Vagina (tissue), 2 donors: ENCODE data around the gene WDR47. TPM values are rescaled to one million over a fixed set of nuclear protein-coding genes. Genes with fewer than 3 reads are reported as not detected.
"Not testable (repeated sequence)": the region's sequence is repeated elsewhere in the genome, so short reads cannot be mapped to it uniquely, and the experiment has no call there.

Source experiments
- DNase-seq, 2 donors: peaks; one replicate each; pipeline ENCODE4 v3.0.0-alpha.2; 2017; ENCODE audit errors: extremely low spot score in 2 of 2
- H3K27ac ChIP-seq: fragments of 200-600 bp; sonication (generic); one replicate; pipeline ENCODE4 v1.5.1; 2019
- H3K27me3 ChIP-seq: fragments of 200-600 bp; sonication (generic); one replicate; pipeline ENCODE4 v1.5.1; 2019
- H3K36me3 ChIP-seq, 2 donors: fragments of 200-600 bp; sonication (generic); one replicate each; pipeline ENCODE4 v1.5.1; 2017 to 2019
- H3K4me1 ChIP-seq: fragments of 200-600 bp; sonication (generic); one replicate; pipeline ENCODE4 v1.5.1; 2019
- H3K4me3 ChIP-seq, 2 donors: fragments of 200-600 bp; sonication (generic); 1 replicate in 1 of 2; 2 replicates in 1 of 2; pipeline ENCODE4 v1.5.1; 2016 to 2019
- H3K9me3 ChIP-seq: fragments of 200-600 bp; sonication (generic); one replicate; pipeline ENCODE4 v1.5.1; 2019
- CTCF ChIP-seq, 3 experiments: fragments of 450-650 bp in 2 of 3; fragments of 200-600 bp in 1 of 3; sonication (generic) in 1 of 3; IDR thresholded peaks; one replicate each; pipeline ENCODE4 v1.5.1; 2017 to 2019; ENCODE audit warnings: antibody characterized with exemption in 3 of 3, mild to moderate bottlenecking in 2 of 3, moderate library complexity in 2 of 3
- POLR2A ChIP-seq, 2 donors: fragments of 450-650 bp; IDR thresholded peaks; one replicate each; pipeline ENCODE4 v1.6.1; 2017; ENCODE audit warnings: antibody characterized with exemption in 2 of 2, mild to moderate bottlenecking in 2 of 2, moderate library complexity in 2 of 2
- POLR2AphosphoS5 ChIP-seq, 2 donors: sonication (generic); formaldehyde crosslinking; IDR thresholded peaks; one replicate each; pipeline ENCODE4 v1.9.0; 2017; ENCODE audit warnings: antibody characterized with exemption in 2 of 2, mild to moderate bottlenecking in 2 of 2, low read depth in 1 of 2; ENCODE audit not compliant: insufficient read depth in 1 of 2
- intact Hi-C: fragments of 100-400 bp; cut with DNase I; formaldehyde crosslinking; loops from one replicate; pipeline ENCODE4 v1.15.1; 2023
- total RNA-seq: library from RNA; depleted of rRNA; stranded (reverse); fragments of >200 nt; gene quantifications from one replicate; pipeline ENCODE4 v1.2.3, GENCODE V29; 2016

Gene WDR47
- total RNA-seq, 1 donor from 2014 or later = 14.7 TPM

DNA sequence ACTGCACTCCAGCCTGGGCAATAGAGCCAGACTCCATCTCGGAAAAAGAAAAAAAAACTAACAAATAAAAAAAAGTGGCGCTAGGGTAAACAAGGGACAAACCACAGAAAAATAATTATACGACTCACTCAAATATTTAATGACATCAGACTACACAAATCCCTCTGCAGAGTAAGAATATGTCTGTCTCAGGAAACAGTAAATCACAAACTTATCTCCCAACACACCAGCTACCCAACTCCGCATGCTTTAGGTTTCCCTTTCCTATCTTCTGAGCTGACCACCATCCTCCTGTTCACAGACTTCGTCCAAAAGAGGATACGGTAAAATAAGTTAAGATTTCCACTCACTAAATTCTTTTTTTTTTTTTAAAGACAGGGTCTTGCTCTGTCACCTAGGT is 16.2 kb downstream of the WDR47 start:
- no peaks in the 10 kb centered on the region for H3K4me1 ChIP-seq
- intact Hi-C loops = no loop called here
- DNase-seq = no peak
- H3K27me3 ChIP-seq = no peaks in the 10 kb centered on the region
- H3K36me3 ChIP-seq = peaks cover 0 to 15% of the 10 kb centered on the region in 2 donors
- H3K4me3 ChIP-seq = no peak overlapping the region
- H3K27ac ChIP-seq = no peak overlapping the region
- H3K9me3 ChIP-seq = no peaks in the 10 kb centered on the region
- TF ChIP-seq POLR2A (IDR thresholded peaks at IDR 0.05) = no peak
- TF ChIP-seq POLR2AphosphoS5 (IDR thresholded peaks at IDR 0.05; ENCODE audit: insufficient read depth in 1 of 2, low read depth in 1 of 2) = no peak
- TF ChIP-seq CTCF (IDR thresholded peaks at IDR 0.05) = no peak

DNA sequence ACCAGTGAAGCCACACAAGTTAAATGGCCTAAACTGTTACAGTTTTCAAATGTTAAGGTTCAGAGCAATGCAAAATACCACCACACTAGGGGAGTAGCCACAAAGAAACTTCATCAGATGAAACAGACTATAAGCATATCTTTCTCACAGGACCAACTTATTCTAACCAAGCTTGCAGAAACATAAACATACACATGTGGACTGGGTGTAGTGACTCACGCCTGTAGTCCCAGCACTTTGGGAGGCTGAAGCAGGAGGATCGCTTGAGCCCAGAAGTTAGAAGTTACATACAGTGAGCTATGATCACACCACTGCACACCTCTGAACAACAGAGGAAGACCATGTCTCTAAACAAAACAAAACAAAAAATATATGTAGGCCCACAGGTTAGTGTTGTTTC is 17.3 kb downstream of the WDR47 start:
- H3K27ac ChIP-seq = no peak overlapping the region
- H3K36me3 ChIP-seq = peaks cover 0 to 15% of the 10 kb centered on the region in 2 donors
- no peaks in the 10 kb centered on the region for H3K27me3 ChIP-seq
- TF ChIP-seq POLR2AphosphoS5 (IDR thresholded peaks at IDR 0.05; ENCODE audit: insufficient read depth in 1 of 2, low read depth in 1 of 2) (no peak), POLR2A (IDR thresholded peaks at IDR 0.05) (no peak), CTCF (IDR thresholded peaks at IDR 0.05) (no peak)
- H3K4me1 ChIP-seq = no peaks in the 10 kb centered on the region
- intact Hi-C loops = no loop called here
- no peak for DNase-seq
- H3K9me3 ChIP-seq = no peaks in the 10 kb centered on the region
- no peak overlapping the region for H3K4me3 ChIP-seq

DNA sequence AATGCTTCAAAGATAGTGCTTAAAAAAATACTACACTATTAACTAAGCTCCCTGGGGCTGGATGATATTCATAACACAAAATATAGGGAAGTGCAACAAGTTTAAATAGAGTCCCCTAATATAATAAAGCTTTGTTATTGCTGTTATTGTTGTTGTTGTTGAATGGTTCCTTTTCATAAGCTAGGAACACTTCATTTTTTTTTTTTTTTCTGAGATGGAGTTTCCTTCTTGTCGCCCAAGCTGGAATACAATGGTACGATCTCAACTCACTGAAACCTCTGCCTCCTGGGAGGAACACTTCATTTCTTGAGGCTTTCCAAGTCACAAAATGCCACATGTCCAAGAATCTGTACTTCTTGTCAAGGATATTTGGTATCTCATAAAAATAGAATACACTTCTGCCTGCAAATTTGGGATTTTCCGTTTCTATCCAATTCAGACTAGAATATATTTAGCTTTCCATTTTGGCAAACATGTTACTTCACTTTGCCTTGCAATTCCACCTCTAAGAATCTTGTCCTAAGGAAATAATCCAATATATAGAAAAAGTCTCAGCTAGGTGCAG is 21.1 kb downstream of the WDR47 start:
- Histone ChIP-seq H3K36me3 (peaks cover 0 to 31% of the 10 kb centered on the region in 2 donors), H3K27me3 (no peaks in the 10 kb centered on the region)
- TF ChIP-seq POLR2AphosphoS5 (IDR thresholded peaks at IDR 0.05; ENCODE audit: insufficient read depth in 1 of 2, low read depth in 1 of 2) (no peak), CTCF (IDR thresholded peaks at IDR 0.05) (no peak), POLR2A (IDR thresholded peaks at IDR 0.05) (no peak)

GRCh38 chr1:109017719-109018118 is 24.2 kb downstream of the WDR47 start:
- DNase-seq, H3K4me3 ChIP-seq, intact Hi-C loops, H3K27ac ChIP-seq, H3K9me3 ChIP-seq, H3K4me1 ChIP-seq, H3K27me3 ChIP-seq: not testable (repeated sequence)
- peaks cover 0 to 35% of the 10 kb centered on the region in 2 donors for H3K36me3 ChIP-seq

More for the DNA sequence above, 21.1 kb downstream of the WDR47 start:
- no peaks in the 10 kb centered on the region for H3K4me1 ChIP-seq
- H3K9me3 ChIP-seq = no peaks in the 10 kb centered on the region
- H3K27ac ChIP-seq = no peak overlapping the region
- intact Hi-C loops = no loop called here
- DNase-seq = no peak
- H3K4me3 ChIP-seq = no peak overlapping the region

DNA sequence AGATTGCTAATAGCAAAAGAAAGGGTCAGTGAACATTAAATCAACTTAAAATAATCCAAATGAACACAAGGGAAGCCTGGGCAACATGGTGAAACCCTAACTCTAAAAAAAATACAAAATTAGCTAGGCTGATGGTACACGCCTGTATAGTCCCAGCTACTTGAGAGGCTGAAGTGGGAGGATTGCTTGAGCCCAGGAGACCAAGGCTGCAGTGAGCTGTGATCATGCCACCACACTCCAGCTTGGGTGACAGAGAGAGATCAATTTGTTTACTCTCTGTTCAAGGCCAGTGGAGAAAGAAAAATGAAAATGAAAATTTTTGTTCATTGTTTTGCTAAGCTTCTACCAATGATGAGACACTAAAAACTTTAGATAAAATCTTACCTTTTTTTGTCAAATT is 24.8 kb downstream of the WDR47 start:
- Histone ChIP-seq H3K9me3 (no peaks in the 10 kb centered on the region), H3K4me3 (no peak overlapping the region), H3K36me3 (peaks cover 0 to 35% of the 10 kb centered on the region in 2 donors), H3K27ac (no peak overlapping the region), H3K4me1 (no peaks in the 10 kb centered on the region), H3K27me3 (no peaks in the 10 kb centered on the region)
- DNase-seq = no peak
- TF ChIP-seq POLR2AphosphoS5 (IDR thresholded peaks at IDR 0.05; ENCODE audit: insufficient read depth in 1 of 2, low read depth in 1 of 2) (no peak), CTCF (IDR thresholded peaks at IDR 0.05) (no peak), POLR2A (IDR thresholded peaks at IDR 0.05) (no peak)
- intact Hi-C loops = no loop called here
